C4-2B (cell line): ENCODE data around the gene CNN3.

ENCODE experiments used
- ZFX ChIP-seq: fragments of 450-650 bp; IDR thresholded peaks from 2 replicates; pipeline ENCODE4 v1.6.1; 2017
- TF ChIP-seq, protein P1 (sequence below): fragments of 450-650 bp; conservative IDR thresholded peaks from 2 replicates; pipeline ENCODE4 v1.5.1; 2017; ENCODE audit warnings: mild to moderate bottlenecking

DNA sequence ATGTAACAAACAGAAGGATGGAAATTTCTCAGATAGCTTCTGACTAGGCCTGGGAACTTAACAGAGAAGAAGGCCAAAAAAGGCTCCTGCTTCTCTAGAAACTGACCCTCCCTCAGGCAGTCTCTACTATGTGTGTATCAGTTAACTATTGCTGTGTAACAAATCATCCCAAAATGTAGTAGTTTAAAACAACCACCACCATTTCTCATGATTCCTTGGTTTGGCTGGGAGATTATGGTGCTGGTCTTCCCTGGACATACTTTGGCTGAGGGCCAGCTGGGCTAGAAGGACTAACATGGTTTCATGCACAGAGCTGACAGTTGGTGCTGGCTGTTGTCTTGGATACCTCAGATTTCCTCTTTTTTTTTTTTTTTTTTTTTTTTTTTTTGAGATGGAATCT is 26.2 kb upstream of the CNN3 start:
- TF ChIP-seq, protein P1, sequence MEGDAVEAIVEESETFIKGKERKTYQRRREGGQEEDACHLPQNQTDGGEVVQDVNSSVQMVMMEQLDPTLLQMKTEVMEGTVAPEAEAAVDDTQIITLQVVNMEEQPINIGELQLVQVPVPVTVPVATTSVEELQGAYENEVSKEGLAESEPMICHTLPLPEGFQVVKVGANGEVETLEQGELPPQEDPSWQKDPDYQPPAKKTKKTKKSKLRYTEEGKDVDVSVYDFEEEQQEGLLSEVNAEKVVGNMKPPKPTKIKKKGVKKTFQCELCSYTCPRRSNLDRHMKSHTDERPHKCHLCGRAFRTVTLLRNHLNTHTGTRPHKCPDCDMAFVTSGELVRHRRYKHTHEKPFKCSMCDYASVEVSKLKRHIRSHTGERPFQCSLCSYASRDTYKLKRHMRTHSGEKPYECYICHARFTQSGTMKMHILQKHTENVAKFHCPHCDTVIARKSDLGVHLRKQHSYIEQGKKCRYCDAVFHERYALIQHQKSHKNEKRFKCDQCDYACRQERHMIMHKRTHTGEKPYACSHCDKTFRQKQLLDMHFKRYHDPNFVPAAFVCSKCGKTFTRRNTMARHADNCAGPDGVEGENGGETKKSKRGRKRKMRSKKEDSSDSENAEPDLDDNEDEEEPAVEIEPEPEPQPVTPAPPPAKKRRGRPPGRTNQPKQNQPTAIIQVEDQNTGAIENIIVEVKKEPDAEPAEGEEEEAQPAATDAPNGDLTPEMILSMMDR = no peak
- TF ChIP-seq ZFX = no peak
